ENCODE measurements around the gene SC5D.

Gene SC5D

GRCh38 chr11:121292495-121293287 is at the start of gene SC5D:
SC5D (plus strand) TSS chr11:121292771; CDS start chr11:121303376, 10,605 bp downstream.
- DNase-seq (ENCODE audit: low read depth) = peak; percentile 91

- DNase-seq (ENCODE audit: low read depth) = no peak
Measured at GRCh38 chr11:121244884-121245283, 47.7 kb upstream of the SC5D start.

- no peak for DNase-seq (ENCODE audit: low read depth)
Measured at GRCh38 chr11:121246021-121246768, 46.4 kb upstream of the SC5D start.

GRCh38 chr11:121246769-121247035 is 45.9 kb upstream of the SC5D start:
- no peak for DNase-seq (ENCODE audit: low read depth)

- no peak for DNase-seq (ENCODE audit: low read depth)
Measured at GRCh38 chr11:121248496-121248895, 44.1 kb upstream of the SC5D start.

GRCh38 chr11:121249039-121249663 is 43.4 kb upstream of the SC5D start:
- peak; percentile 33 for DNase-seq (ENCODE audit: low read depth)

- no peak for DNase-seq (ENCODE audit: low read depth)
Measured at GRCh38 chr11:121250843-121251242, 41.7 kb upstream of the SC5D start.

- DNase-seq (ENCODE audit: low read depth) = no peak
Measured at GRCh38 chr11:121253951-121254350, 38.6 kb upstream of the SC5D start.

- no peak for DNase-seq (ENCODE audit: low read depth)
Measured at GRCh38 chr11:121254756-121255155, 37.8 kb upstream of the SC5D start.

GRCh38 chr11:121255473-121256125 is 37.0 kb upstream of the SC5D start:
- DNase-seq (ENCODE audit: low read depth) = no peak

- no peak for DNase-seq (ENCODE audit: low read depth)
Measured at GRCh38 chr11:121257289-121257688, 35.3 kb upstream of the SC5D start.

- DNase-seq (ENCODE audit: low read depth) = no peak
Measured at GRCh38 chr11:121257976-121258375, 34.6 kb upstream of the SC5D start.

- no peak for DNase-seq (ENCODE audit: low read depth)
Measured at GRCh38 chr11:121265586-121265985, 27.0 kb upstream of the SC5D start.

- no peak for DNase-seq (ENCODE audit: low read depth)
Measured at GRCh38 chr11:121268581-121268980, 24.0 kb upstream of the SC5D start.

- DNase-seq (ENCODE audit: low read depth) = no peak
Measured at GRCh38 chr11:121270001-121270678, 22.4 kb upstream of the SC5D start.

GRCh38 chr11:121274332-121274991 is 18.1 kb upstream of the SC5D start:
- no peak for DNase-seq (ENCODE audit: low read depth)

- DNase-seq (ENCODE audit: low read depth) = no peak
Measured at GRCh38 chr11:121281698-121282097, 10.9 kb upstream of the SC5D start.

GRCh38 chr11:121282386-121282785 is 10.2 kb upstream of the SC5D start:
- no peak for DNase-seq (ENCODE audit: low read depth)

GRCh38 chr11:121282886-121283502 is 9.6 kb upstream of the SC5D start:
- DNase-seq (ENCODE audit: low read depth) = no peak

- DNase-seq (ENCODE audit: low read depth) = no peak
Measured at GRCh38 chr11:121291319-121291718, 1.3 kb upstream of the SC5D start.

GRCh38 chr11:121291896-121292494 is 576 bp upstream of the SC5D start:
- DNase-seq (ENCODE audit: low read depth) = no peak
